PC-9 (cell line): Measurements from ENCODE around the gene DOCK3.

Experiments
- CTCF ChIP-seq: fragments of 200-600 bp; sonication (generic); conservative IDR thresholded peaks from 2 replicates; pipeline ENCODE4 v1.6.1; 2017; ENCODE audit warnings: mixed run types, antibody characterized with exemption, mild to moderate bottlenecking, moderate library complexity
- EZH2 ChIP-seq: fragments of 200-600 bp; sonication (generic); IDR thresholded peaks from 2 replicates; pipeline ENCODE4 v1.8.0; 2017; ENCODE audit warnings: antibody characterized with exemption, low read depth

- no peak for TF ChIP-seq EZH2
- TF ChIP-seq CTCF = no peak
These were observed 541.6 kb downstream of the DOCK3 start for GRCh38 chr3:51216291-51216690.
